AG04450 (cell line): ENCODE results near the gene ACTR3C. TPM values are rescaled to one million over a fixed set of nuclear protein-coding genes. Genes with fewer than 3 reads are reported as not detected.

Source experiments
- CTCF ChIA-PET: fragments of 300-600, 350-600 bp; formaldehyde crosslinking; extraction: SDS; loops from one replicate; lab custom pipeline; 2022; ENCODE audit warnings: antibody characterized with exemption, inconsistent platforms; lab: Charles Lee
- POLR2A ChIA-PET: fragments of 350-600 bp; formaldehyde crosslinking; extraction: SDS; loops from one replicate; lab custom pipeline; 2021; ENCODE audit warnings: antibody characterized with exemption, inconsistent platforms; lab: Yijun Ruan, JAX
- DNase-seq: peaks from one replicate; pipeline ENCODE4 v3.0.0-alpha.2; 2011; ENCODE audit warnings: low read depth, low spot score
- H3K27ac ChIP-seq: one replicate; pipeline ENCODE4 v1.5.1; 2012; ENCODE audit warnings: low read depth, low read length, control low read depth
- H3K27me3 ChIP-seq: one replicate; pipeline ENCODE4 v1.6.0; 2012; ENCODE audit warnings: low read length; ENCODE audit not compliant: control insufficient read depth, insufficient read depth
- H3K4me3 ChIP-seq: 2 replicates; pipeline ENCODE4 v1.5.1; 2011; ENCODE audit warnings: mild to moderate bottlenecking, low read depth, low read length, control low read depth
- H3K9me3 ChIP-seq: 2 replicates; pipeline ENCODE4 v1.5.1; 2012; ENCODE audit warnings: low read length; ENCODE audit not compliant: control insufficient read depth, insufficient read depth
- CTCF ChIP-seq: IDR thresholded peaks from 2 replicates; pipeline ENCODE4 v1.5.1; 2011; ENCODE audit warnings: low read depth, low read length, control low read depth, inconsistent platforms
- polyA plus RNA-seq: library from polyadenylated mRNA; depleted of rRNA; stranded (reverse); fragments of >200 nt; gene quantifications from 2 replicates; pipeline ENCODE4 v1.2.3, GENCODE V29; 2011

The ACTR3C gene
- polyA plus RNA-seq, 1 experiment = 0.31 TPM

DNA sequence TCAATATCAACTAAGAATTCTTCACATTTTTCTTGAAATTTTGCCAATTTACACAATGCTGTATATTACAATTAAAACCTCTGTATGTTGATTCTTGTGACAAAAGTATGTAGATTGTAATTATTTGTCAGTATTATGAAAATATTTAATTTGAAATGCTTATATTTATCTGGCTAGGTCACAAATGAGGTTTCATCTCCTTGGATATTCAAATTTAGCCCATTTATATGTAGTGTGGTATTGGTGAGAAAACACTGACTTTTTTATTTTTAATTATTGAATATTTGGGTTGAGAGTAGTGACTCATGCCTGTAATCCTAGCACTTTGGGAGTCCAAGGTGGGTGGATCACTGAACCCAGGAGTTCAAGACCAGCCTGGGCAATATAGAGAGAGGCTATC lies 21.0 kb upstream of the ACTR3C start:
- Histone ChIP-seq H3K9me3 (peaks cover 15% of the 10 kb centered on the region), H3K27ac (no peak overlapping the region), H3K4me3 (no peak overlapping the region), H3K27me3 (peaks cover 41% of the 10 kb centered on the region)
- CTCF ChIA-PET = interaction anchor here (2.3 kb wide), 1 partner anchor 12 kb away, joined by 16 read pairs; no protein-coding TSS in a partner anchor
- no peak for DNase-seq
- POLR2A ChIA-PET = no interaction called here
- TF ChIP-seq CTCF = no peak

DNA sequence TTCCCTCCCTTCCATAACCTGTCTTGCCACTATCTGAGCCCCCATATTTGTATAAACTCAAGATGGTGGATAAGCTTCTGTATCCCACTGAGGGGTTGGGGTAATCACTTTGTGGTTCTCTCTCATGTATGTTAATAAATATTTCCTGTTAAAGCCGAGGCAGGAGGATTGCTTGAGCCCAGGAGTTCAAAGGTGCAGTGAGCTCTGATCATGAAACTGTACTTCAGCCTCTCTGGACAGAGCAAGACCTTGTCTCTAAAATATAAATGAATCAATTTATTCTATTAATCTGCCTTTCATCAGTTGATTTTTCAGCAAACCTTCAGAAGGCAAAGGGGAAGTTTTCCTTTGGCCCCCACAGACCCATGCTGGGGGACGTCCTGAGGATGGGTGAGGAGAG lies 19.9 kb upstream of the ACTR3C start:
- no peak for DNase-seq
- peaks cover 41% of the 10 kb centered on the region for H3K27me3 ChIP-seq
- no peak overlapping the region for H3K4me3 ChIP-seq
- peaks cover 14% of the 10 kb centered on the region for H3K9me3 ChIP-seq
- POLR2A ChIA-PET = no interaction called here
- no peak overlapping the region for H3K27ac ChIP-seq
- CTCF ChIA-PET = interaction anchor here (2.3 kb wide), 1 partner anchor 13 kb away, joined by 16 read pairs; no protein-coding TSS in a partner anchor
- TF ChIP-seq CTCF = no peak

DNA sequence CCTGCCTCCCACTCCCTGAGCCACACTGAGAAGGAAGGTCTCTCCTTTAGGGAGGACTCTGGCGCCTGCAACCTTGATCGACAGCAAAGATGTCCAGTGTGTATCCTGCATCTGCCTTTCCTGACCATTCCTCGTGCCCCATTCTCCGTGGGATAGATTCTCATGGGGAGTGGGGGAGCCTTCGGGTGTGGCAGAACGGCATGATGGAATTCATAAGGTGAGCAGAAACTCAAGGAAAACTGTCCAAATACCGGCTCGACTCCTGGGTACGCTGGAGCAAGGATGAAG lies 18.7 kb upstream of the ACTR3C start:
- H3K4me3 ChIP-seq = no peak overlapping the region
- DNase-seq = no peak
- POLR2A ChIA-PET = no interaction called here
- H3K27me3 ChIP-seq = peaks cover 41% of the 10 kb centered on the region
- H3K9me3 ChIP-seq = peaks cover 10% of the 10 kb centered on the region
- H3K27ac ChIP-seq = no peak overlapping the region
- TF ChIP-seq CTCF = no peak
- CTCF ChIA-PET = interaction anchor here (2.3 kb wide), 1 partner anchor 14 kb away, joined by 16 read pairs; no protein-coding TSS in a partner anchor

- H3K9me3 ChIP-seq = peaks cover 10% of the 10 kb centered on the region
- H3K4me3 ChIP-seq = peak within 1 kb of the TSS; percentile 46
- ChIA-PET POLR2A (no interaction called here), CTCF (no interaction called here)
- no peak for TF ChIP-seq CTCF
- H3K27ac ChIP-seq = no peak within 1 kb of the TSS
- peaks cover 41% of the 10 kb centered on the region for H3K27me3 ChIP-seq
- DNase-seq = no peak
Observed at GRCh38 chr7:150341263-150342120, 18.1 kb upstream of the ACTR3C start, which contains the start of gene RARRES2. Gene RARRES2 (minus strand): TSS chr7:150341629. CDS start chr7:150340609, 1,020 bp downstream.

DNA sequence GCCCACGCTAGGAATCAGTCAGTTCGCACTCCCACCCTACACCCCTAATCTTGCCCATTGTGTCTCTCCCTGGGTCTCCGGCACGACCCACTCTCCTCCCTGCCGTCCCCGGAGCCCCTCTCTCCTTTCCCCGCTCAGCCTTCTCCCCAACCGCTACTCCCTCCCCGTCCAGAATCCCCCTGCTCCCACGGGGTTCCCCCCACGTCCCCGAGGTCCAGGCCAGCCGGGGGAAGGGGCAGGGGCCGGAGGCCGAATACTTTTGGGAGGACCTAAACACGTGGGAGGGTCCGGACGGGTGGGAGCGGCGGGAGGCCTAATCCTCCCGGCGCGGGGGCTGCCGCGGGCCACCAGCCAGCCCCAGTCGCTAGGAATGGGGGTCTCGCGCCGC lies 17.5 kb upstream of the ACTR3C start:
- Histone ChIP-seq H3K27ac (no peak overlapping the region), H3K27me3 (peaks cover 38% of the 10 kb centered on the region), H3K4me3 (peak overlapping the region; percentile 46), H3K9me3 (peaks cover 10% of the 10 kb centered on the region)
- ChIA-PET POLR2A (no interaction called here), CTCF (no interaction called here)
- DNase-seq = no peak
- TF ChIP-seq CTCF = no peak
